HepG2 (cell line): Measurements from ENCODE around the gene C1GALT1. TPM values are rescaled to one million over a fixed set of nuclear protein-coding genes. Genes with fewer than 3 reads are reported as not detected.

Experiments
- ARNTL ChIP-seq: sonication (generic); formaldehyde crosslinking; IDR thresholded peaks from 2 replicates; pipeline ENCODE4 v1.4.0; 2020; ENCODE audit warnings: mild to moderate bottlenecking, missing genetic modification reagents
- ATF6 ChIP-seq: sonication (generic); formaldehyde crosslinking; conservative IDR thresholded peaks from 2 replicates; pipeline ENCODE4 v1.4.0; 2020; ENCODE audit warnings: missing genetic modification reagents
- HMG20B ChIP-seq: conservative IDR thresholded peaks from 2 replicates; pipeline ENCODE4 v1.6.1; 2016; ENCODE audit warnings: missing genetic modification reagents, missing compliant biosample characterization
- KDM6A ChIP-seq: IDR thresholded peaks from 2 replicates; pipeline ENCODE4 v1.6.1; 2016; ENCODE audit warnings: low read depth
- NR0B2 ChIP-seq: sonication (generic); formaldehyde crosslinking; IDR thresholded peaks from 2 replicates; pipeline ENCODE4 v1.4.0; 2020; ENCODE audit warnings: mild to moderate bottlenecking, missing genetic modification reagents
- TBX2 ChIP-seq: sonication (generic); formaldehyde crosslinking; IDR thresholded peaks from 2 replicates; pipeline ENCODE4 v1.5.0; 2020; ENCODE audit warnings: missing genetic modification reagents, mild to moderate bottlenecking, borderline replicate concordance
- ZBTB34 ChIP-seq: sonication (generic); formaldehyde crosslinking; IDR thresholded peaks from 2 replicates; pipeline ENCODE4 v1.8.0; 2022; ENCODE audit warnings: mild to moderate bottlenecking, missing genetic modification reagents
- ZBTB40 ChIP-seq, 2 experiments: fragments of 450-650 bp in 1 of 2; sonication (generic) in 1 of 2; formaldehyde crosslinking in 1 of 2; IDR thresholded peaks; 2 replicates each; pipeline versions ENCODE4 v1.6.1 to v1.8.0; 2016 to 2022; ENCODE audit warnings: antibody characterized with exemption in 1 of 2, mild to moderate bottlenecking in 1 of 2, missing genetic modification reagents in 1 of 2
- ZNF17 ChIP-seq: sonication (generic); formaldehyde crosslinking; IDR thresholded peaks from 2 replicates; pipeline ENCODE4 v1.5.0; 2020; ENCODE audit warnings: mild to moderate bottlenecking, missing genetic modification reagents
- ZNF644 ChIP-seq: IDR thresholded peaks from 2 replicates; pipeline ENCODE4 v1.6.1; 2016; ENCODE audit warnings: low read depth
- ZNF703 ChIP-seq: sonication (generic); formaldehyde crosslinking; IDR thresholded peaks from 2 replicates; pipeline ENCODE4 v1.5.1; 2020; ENCODE audit warnings: missing genetic modification reagents, mild to moderate bottlenecking, moderate library complexity, borderline replicate concordance
- polyA plus RNA-seq, 8 experiments: library from polyadenylated mRNA; depleted of rRNA in 3 of 8; stranded (reverse) in 7 of 8; unstranded in 1 of 8; fragments of >200 nt; fragmentation: Illumina TruSeq in 4 of 8; extraction: Trizol in 4 of 8; gene quantifications; 2 replicates each; pipeline versions ENCODE4 v1.2.1 to v1.2.3, GENCODE V29; 2011 to 2016; ENCODE audit warnings: low read depth in 4 of 8, missing spikeins in 1 of 8, mixed read lengths in 1 of 8; ENCODE audit not compliant: insufficient read depth in 1 of 8
- total RNA-seq, 5 experiments: library from RNA; depleted of rRNA; stranded (reverse); fragments of >200 nt; fragmentation: Illumina TruSeq; extraction: Trizol; gene quantifications; 2 replicates each; pipeline ENCODE4 v1.2.3, GENCODE V29; 2016; ENCODE audit warnings: low read depth in 1 of 5
- TF ChIP-seq, protein P1 (sequence below): IDR thresholded peaks from 2 replicates; pipeline ENCODE4 v1.6.1; 2012; ENCODE audit warnings: low read length, improper control_type of control experiment

The C1GALT1 gene
- total and polyA plus RNA-seq, 2 of the 13 experiments (the other 11 are each of a cell fraction or from before 2014, with no cell fraction given), result 57.1 to 65.9 TPM

GRCh38 chr7:7177044-7177517 is 5.3 kb upstream of the C1GALT1 start (continued):
- TF ChIP-seq ZBTB34 (CRISPR knock-in tag), result no peak
- TF ChIP-seq, protein P1, sequence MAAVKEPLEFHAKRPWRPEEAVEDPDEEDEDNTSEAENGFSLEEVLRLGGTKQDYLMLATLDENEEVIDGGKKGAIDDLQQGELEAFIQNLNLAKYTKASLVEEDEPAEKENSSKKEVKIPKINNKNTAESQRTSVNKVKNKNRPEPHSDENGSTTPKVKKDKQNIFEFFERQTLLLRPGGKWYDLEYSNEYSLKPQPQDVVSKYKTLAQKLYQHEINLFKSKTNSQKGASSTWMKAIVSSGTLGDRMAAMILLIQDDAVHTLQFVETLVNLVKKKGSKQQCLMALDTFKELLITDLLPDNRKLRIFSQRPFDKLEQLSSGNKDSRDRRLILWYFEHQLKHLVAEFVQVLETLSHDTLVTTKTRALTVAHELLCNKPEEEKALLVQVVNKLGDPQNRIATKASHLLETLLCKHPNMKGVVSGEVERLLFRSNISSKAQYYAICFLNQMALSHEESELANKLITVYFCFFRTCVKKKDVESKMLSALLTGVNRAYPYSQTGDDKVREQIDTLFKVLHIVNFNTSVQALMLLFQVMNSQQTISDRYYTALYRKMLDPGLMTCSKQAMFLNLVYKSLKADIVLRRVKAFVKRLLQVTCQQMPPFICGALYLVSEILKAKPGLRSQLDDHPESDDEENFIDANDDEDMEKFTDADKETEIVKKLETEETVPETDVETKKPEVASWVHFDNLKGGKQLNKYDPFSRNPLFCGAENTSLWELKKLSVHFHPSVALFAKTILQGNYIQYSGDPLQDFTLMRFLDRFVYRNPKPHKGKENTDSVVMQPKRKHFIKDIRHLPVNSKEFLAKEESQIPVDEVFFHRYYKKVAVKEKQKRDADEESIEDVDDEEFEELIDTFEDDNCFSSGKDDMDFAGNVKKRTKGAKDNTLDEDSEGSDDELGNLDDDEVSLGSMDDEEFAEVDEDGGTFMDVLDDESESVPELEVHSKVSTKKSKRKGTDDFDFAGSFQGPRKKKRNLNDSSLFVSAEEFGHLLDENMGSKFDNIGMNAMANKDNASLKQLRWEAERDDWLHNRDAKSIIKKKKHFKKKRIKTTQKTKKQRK, result no peak
- no peak for TF ChIP-seq ZNF703 (CRISPR knock-in tag)
- no peak for TF ChIP-seq ZNF17 (CRISPR knock-in tag)
- no peak for TF ChIP-seq ATF6 (CRISPR knock-in tag)
- no peak for TF ChIP-seq NR0B2 (CRISPR knock-in tag)
- no peak for TF ChIP-seq ARNTL
- TF ChIP-seq KDM6A (CRISPR knock-in tag), result peak; percentile 91
- no peak for TF ChIP-seq ZBTB40 (IDR thresholded peaks at IDR 0.05)
- TF ChIP-seq ZBTB40 (CRISPR knock-in tag; IDR thresholded peaks at IDR 0.05), result no peak
- 0 out of 2 replicates have a peak, but pooled peaks have one; percentile 18 for TF ChIP-seq HMG20B (CRISPR knock-in tag)
- peak; percentile 47; the same call in 1 of the 2 replicates for TF ChIP-seq ZNF644 (CRISPR knock-in tag)
- TF ChIP-seq TBX2 (CRISPR knock-in tag), result peak; percentile 58; the same call in 1 of the 2 replicates
